ENCODE data around the gene EPS8L1.
A peak's percentile ranks its signal among the peaks of the same experiment; 100 is the strongest.
"Not testable (repeated sequence)": the region's sequence is repeated elsewhere in the genome, so short reads cannot be mapped to it uniquely, and the experiment has no call there.

EPS8L1 gene

DNA sequence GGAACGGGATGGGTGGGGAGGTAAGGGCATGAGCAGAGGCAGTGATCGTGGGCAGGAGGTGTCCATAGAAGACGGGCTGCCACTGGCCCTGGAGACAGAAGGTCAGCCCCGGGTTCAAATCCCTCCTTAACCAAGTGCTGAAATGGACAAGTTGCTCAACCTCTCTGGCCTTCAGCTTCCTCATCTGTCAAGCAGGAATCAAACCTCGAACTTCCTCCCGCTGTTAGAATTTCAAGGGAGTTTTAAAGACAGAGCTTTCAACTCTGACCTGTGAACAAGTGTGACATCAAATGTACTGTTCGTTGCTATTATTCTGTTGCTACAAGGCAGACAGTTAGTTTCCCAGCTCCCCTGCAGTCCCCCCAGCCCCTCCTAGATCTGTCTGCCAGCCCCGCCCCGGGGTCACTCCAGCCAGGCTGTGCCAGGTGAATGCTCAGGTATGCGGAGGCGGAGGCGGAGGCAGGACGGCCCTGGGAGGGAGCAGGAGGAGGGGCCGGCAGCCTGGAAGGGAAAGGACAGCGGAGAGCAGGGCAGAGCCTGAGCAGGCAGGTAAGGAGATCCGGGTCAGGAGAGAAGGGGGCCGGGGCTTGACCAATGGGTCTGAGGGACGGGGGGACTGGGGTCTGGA lies at the start of gene EPS8L1:
EPS8L1 (plus strand) TSS at position 499 of the 628 bp plus-strand sequence. CDS start 576 bp downstream, outside the sequence.
- no peak for DNase-seq

DNA sequence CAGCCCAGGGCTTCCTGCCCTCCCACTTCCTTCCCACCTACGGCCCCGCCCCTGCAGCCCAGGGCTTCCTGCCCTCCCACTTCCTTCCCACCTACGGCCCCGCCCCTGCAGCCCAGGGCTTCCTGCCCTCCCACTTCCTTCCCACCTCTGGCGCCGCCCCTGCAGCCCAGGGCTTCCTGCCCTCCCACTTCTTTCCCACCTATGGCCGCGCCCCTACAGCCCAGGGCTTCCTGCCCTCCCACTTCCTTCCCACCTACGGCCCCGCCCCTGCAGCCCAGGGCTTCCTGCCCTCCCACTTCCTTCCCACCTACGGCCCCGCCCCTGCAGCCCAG lies 48.6 kb upstream of the EPS8L1 start:
- DNase-seq: not testable (repeated sequence)

DNA sequence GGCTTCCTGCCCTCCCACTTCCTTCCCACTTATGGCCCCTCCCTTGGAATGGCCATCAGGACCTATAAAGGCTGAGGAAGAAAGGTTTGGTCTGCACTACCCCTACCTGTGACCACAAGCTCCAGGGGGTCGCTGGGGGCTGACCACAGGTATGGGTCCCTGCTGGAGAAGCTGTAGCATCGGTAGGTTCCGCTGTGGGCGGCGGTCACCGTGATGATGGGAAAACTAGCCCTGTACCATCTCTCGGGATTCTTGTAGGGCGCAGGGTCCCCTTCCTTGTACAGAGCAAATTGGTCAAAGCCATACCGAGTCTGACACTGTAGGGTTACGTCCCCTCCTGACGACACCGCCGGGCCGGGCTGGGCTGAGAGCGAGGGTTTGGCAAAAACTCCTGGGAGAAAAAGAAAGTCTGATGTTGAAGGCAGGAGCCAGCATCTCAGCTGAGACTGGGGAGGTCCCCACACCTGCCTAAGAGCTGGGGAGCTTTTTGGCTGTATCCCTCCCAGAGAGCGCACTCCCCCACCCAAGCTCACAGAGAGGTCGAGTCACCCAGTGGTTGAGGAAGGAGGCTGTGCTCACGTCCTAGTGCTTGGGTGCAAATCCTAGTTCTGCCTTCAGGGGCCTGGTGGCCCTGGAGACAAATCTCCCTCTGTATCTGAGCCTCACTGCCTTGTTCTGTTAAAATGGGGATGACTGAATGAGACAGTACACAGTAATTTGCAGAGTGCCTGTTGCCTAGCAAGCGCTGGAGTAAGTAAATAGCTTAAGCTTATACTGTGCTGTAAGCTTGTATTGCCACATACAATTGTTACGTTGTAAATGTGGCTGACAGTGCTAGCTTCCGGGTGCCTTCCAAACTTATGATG lies 48.0 kb upstream of the EPS8L1 start:
- DNase-seq: no peak

DNA sequence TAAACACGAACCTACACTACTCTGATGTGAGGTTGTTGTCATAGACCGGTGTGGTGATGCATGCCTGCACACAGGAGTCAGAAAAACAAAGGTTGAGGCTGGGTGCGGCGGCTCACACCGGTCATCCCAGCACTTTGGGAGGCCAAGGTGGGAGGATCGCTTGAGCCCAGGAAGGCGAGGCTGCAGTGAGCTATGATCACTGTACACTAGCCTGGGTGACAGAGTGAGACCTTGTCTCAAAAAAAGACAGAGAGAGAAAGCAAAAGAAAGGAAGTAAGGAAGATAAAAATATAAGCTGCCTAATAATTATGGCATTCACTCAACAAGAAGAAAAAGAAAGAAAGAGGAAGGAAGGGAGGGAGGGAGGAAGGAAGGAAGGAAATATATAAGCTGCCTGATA lies 46.9 kb upstream of the EPS8L1 start:
- no peak for DNase-seq

DNA sequence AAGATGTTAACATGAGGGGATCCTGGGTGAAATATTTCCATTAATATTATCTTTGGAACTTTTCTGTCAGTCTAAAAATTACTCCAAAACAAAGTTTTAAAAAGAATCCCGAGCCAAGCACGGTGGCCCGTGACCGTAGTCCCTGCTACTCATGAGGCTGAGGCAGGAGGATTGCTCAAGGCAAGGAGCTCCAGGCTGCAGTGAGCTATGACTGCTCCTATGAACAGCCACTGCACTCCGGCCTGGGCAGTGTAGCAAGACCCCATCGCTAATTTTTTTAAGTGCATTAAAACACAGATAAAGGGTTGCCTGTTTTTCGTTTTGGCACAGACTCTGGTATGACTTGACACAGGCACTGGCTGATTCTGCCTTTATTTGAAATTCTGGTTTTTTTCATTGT lies 44.5 kb upstream of the EPS8L1 start:
- no peak for DNase-seq

DNA sequence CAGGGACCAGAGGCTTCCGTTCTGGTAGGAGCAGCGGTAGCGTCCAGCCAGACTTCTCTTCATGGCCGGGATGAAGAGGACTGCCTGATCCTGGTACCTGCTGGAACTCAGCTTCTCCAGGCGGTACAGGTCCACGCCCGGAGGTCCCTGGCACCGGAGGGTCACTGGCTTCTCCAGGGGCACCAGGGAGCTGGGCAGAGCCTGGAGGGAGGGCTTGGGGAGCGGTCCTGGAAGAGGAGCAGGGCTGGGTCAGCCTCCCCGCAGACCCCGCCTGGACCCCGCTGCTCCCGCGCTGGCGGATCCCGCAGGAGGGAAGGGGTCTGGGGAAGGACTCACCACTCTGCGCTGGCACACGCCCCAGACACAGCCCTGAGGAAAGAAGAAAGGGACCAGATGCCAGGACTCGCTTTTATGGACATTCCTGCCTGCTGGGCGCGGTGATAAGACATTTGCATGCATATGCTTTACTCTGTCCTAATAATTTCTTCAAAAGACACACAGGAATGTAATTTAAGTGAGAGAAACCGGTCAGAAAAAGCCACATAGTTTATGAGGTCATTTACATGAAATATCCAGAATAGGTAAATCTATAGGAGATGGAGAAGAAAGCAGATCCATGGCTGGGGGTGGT lies 43.4 kb upstream of the EPS8L1 start:
- no peak for DNase-seq

DNA sequence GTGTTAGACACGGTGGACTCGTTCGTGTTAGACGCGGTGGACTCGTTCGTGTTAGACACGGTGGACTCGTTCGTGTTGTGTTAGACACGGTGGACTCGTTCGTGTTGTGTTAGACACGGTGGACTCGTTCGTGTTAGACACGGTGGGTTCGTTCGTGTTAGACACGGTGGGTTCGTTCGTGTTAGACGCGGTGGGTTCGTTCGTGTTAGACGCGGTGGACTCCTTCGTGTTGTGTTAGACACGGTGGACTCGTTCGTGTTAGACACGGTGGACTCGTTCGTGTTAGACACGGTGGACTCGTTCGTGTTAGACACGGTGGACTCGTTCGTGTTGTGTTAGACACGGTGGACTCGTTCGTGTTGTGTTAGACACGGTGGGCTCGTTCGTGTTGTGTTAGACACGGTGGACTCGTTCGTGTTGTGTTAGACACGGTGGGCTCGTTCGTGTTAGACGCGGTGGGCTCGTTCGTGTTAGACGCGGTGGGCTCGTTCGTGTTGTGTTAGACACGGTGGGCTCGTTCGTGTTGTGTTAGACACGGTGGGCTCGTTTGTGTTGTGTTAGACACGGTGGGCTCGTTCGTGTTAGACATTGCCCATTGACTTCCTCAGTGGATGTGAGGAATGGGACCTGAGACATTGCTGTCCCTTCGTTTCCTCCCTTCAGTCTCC lies 42.6 kb upstream of the EPS8L1 start:
- DNase-seq: not testable (repeated sequence)

DNA sequence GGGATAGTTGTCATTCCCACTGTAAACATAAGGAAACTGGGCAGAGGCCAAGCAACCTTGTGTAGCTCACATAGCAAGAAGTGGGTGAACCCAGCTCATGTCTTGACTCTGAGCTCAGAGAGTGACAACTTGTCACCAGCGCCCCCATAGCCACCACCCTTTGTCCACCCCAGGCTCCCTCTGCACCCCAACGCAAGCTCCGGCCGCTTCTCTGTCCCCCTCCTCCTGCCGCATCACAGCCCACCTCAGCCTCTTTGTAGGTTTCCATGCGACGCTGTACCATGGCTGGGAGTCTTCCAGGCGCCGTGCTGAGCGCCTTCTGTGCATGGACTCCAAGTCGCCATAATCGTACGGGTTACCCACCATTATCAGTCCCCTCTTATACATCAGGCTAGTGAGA lies 40.9 kb upstream of the EPS8L1 start:
- DNase-seq: no peak

DNA sequence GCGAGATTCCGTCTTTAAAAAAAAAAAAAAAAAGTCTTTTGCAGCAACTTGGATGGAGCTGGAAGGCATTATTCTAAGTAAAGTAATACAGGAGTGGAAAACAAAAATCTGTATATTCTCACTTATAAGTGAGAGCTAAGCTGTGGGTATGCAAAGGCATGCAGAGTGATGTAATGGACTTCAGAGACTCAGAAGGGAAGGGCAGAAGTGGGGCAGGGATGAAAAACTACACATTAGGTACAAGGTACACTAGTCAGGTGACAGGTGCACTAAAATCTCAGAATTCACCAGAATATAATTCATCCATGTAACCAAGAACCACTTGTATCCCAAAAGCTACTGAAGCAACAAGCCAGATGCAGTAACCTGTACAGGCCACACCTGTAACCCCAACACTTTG lies 39.6 kb upstream of the EPS8L1 start:
- DNase-seq: no peak

DNA sequence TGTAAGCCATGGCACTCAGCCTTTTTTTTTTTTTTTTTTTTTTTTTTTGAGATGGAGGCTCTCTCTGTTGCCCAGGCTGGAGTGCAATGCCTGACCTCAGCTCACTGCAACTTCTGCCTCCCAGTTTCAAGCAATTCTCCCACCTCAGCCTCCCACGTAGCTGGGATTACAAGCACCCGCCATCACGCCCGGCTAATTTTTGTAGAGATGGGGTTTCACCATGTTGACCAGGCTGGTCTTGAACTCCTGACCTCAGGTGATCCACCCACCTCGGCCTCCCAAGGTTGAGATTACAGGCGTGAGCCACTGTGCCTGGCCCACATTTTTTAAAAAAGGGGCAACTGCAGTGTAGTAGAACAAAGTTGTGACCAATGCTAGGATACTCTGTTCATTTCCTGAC lies 38.1 kb upstream of the EPS8L1 start:
- DNase-seq: not testable (repeated sequence)

DNA sequence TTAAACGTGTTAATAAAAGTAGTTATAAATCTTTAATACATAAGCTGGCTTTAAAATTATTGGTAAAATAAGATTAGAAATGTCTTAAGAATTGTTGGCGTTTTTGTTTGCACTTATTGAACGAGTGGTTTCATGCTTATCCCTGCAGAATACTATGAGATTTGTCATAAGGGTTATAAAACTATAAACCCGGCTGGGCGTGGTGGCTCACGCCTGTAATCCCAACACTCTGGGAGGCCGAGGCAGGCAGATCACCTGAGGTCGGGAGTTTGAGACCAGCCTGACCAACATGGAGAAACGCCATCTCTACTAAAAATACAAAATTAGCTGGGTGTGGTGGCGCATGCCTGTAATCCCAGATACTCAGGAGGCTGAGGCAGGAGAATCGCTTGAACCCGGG lies 35.0 kb upstream of the EPS8L1 start:
- not testable (repeated sequence) for DNase-seq

DNA sequence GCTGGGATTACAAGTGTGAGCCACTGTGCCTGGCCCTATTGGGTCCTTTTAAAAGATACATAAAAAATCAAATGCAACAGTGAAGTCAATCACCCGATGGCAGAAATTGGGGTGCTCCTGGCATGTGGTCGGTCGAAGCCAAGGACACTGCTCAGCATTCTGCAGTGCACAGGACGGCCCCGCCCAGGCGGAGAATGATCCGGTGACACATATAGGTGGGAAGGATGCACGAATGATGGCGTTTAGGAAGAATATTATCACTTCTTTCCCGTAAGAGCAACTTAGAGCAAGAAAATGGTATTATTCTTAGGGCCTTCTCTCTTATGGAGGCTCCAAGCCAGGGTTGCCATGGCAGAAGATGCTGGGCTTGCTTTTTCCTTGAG lies 34.4 kb upstream of the EPS8L1 start:
- DNase-seq: no peak

DNA sequence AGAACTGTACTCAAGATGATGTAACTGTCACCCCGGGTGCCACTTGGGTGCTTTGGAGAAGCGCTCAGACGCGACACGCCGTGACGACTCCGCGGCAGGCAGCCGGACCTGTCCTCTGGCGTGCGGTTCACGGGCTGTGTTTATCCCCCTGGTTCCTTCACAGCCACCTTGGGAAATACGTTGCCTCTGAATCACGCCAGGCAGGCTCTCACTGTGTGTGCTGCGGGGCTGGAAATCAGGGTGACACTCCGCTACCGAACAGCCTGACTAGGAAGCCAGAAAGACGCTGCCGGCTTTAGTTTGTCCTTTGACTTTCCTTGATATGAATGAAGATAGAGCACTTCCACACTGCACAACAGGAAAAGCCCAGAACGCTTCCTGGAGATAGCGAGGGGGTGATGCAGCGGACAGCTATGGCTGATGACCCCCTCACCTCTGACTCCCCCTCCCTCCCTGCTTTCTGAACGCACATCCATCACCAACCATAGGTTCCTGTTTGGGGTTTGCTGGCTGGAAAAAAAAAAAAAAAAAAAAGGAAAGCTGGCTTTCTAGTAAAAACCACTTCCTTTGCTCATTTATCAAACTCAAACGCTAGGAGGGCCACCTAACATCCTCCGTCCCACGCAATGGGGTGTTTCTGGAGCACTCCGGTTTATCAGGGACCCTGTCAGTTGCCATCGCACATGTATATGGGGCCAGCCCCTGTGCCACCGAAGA lies 33.9 kb upstream of the EPS8L1 start:
- DNase-seq: peak; percentile 75

DNA sequence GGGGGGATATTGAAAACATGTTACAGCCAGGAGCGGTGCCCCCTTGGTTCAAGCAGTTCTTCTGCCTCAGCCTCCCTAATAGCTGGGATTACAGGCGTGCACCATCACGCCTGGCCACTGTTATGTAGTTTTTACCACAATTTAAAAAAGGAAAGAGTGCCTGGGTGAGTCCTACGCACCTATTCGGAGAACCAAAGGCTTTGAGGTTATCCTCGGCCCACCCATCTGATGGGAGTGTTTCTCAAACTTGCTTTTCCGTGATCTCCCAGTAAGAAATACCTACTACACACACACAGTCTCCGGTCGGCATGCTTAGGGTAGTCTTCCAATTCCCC lies 33.4 kb upstream of the EPS8L1 start:
- no peak for DNase-seq

DNA sequence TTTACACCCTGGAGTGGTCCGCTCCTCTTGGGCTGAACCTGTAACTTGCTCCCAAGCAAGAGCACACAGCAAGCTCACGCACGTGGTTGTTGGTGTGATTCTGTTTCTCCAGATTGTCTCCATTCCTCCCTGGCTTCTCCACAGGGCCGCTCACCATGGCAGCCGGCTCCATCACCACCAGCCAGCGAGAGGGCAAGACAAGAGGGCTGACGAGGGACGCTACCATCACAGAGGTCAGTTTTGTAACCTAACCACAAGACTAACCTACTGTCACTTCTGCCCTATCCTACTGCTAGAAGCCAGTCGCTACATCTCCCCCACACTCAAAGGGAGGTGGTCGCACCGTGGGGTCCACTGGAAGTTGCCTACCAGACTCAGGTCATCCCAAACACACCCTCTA lies 33.0 kb upstream of the EPS8L1 start:
- no peak for DNase-seq

DNA sequence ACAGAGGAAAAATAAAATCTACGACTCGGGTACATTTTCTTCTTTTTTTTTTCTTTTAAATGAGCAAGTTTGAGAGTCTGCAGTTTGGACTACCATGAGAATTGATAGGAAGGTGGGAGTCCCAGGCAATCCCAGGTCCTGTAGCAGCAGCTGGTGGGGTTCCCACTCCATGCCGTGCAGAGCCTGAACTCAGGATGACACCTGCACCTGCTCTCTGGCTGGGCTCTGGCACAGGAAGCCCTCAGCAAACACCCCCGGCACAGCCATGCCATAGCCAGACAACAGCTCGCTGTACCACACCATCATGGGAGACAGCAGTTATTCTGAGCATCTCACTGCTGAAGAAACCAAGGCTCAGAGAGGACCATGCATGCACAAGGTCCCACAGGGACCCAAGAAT lies 31.4 kb upstream of the EPS8L1 start:
- no peak for DNase-seq

DNA sequence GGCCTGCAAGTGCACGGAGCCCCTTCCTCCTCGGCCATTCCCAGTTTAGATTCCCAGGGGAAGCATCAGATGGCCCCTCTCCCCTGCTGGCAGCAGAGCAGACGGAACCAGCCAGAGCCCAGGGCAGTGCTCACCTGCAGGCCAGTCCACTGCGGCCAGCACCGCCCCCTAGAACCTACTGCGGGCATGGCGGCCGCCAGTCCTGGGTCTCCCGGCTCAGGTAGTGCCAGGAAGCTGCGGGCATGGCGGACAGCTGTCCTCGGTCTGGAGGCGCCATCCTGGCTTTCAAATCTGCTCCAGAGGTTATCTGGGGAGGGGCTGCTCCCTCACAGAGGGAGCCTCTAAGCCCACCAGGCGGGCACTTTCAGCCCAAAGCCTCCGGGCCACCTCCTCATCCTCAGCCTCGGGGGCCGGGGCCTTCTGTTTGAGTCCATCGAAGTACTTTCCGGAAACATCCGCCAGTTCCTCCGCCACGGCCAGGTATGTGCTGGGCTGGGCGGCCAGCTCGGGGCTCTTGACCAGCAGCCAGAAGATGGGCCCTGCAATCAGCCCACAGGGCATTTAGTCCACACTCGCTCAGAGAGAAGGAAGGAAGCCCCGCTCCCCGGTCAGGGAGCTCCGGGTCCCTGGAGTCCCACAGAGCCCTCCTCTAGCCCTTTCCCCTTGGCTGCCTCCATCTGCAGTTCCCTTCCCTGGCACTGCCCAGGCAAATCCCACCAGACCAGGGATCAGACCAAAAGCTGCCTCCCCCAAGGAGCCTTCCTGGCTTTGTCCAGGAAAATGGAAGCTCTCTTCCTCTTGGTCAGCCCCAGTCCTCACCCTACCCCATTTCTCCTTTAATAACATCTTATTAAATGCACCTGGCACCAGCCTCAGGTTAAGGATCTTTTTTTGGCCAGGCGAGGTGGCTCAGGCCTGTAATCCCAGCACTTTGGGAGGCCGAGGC lies 30.6 kb upstream of the EPS8L1 start:
- no peak for DNase-seq

DNA sequence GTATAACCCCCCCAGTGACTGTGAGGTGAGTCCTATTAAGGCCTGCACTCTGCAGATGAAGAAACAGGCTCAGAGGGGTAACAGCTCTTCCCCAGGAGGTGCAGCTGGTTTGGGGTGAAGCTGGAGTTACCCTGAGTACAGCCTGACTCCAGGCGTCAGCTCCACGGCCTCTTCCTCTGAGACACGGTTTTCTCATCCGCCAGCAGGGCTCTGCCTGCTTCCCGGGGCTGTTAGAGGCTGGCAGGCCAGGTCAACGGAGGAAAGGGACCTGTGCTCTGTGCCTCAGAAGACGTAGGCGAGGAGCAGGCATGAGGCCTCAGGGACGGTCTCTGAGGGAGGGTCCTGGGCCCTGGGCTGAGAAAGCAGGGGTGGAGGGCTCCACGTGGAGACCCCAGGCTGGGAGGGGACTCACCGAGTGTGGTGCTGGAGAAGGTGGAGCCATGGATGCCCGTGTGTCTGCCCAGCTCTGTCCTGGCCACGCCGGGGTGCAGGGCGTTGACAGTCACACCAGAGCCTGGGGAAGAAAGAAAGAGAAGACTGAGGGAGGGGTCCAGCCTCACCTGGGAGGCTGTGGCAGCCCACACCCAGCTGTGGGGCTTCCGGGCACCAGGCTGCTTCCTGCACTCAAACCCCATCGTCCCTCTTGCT lies 28.6 kb upstream of the EPS8L1 start:
- no peak for DNase-seq

DNA sequence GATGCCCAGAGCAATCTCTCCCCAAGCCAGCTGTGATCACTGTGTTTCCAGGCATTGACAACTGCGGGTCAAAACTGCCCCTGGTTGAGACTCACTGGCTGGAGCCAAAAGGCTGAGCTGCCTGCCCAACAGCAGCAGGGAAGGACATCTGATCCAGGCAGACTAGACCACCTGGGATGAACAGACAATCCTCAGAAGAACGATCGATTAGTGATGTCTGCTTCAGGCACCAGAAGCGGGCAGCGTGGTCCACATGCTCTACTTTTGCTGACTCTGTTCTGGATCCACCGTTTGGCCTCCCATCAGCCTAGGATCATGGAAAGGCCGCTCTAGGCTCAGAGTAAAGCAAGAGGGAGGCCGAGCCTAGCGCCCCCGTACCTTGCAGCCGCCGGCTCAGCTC lies 27.7 kb upstream of the EPS8L1 start:
- DNase-seq: no peak

DNA sequence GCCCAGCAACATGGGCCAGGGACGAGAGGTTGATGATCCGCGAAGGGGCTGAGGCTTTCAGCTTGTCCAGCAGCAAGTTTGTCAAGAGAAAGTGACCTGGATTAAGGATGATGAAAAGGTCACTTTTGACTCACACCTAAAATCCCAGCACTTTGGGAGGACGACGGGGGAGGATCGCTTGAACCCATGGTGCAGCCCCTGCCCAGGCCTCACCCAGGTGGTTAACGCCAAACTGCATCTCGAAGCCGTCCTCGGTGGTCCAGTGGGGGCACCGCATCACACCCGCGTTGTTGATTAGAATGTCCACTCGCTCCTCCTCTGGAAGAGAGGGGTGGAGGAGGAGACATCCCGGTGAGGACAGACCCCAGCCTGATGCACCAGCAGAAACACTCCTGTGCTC lies 27.2 kb upstream of the EPS8L1 start:
- no peak for DNase-seq

DNA sequence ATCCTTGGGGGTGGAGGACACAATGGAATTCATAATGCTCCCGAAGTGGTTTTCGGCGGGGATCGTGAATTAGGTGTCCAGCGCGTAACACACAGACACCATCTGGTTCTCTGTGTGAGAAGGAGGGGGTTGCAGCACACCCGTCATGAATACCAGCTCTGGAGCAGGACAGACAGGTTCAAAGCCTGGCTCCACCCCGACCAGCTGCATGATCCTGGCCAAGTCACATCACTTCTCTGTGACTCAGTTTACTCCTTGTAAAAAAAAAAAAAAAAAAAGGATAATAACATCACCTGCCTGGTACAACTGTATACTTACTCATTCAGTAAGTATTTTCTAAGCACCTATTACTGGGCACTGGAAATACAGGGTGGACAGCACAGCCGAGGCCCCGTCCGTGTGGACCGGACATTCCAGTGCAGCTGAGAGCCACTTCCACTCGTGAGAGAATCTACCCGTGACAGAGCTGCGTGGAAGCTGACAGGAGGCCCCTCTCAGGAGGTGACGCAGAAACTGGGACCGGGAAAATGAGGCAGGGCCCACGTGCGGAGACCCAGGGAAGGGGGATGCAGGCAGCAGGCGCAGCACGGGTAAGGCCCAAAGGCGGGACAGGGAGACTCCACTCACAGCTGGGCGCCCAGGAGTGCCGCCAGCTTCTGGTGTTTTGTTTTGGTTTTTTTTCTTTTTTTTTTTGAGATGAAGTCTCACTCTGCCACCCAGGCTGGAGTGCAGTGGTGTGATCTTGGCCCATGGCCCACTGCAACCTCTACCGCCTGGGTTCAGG lies 24.7 kb upstream of the EPS8L1 start:
- DNase-seq: no peak

Data from GDM1 (cell line).